Astrocyte (in vitro differentiated cells and primary cell): ENCODE measurements around the gene TBC1D2B. TPM values are rescaled to one million over a fixed set of nuclear protein-coding genes. Genes with fewer than 3 reads are reported as not detected.
"Not testable (repeated sequence)": the region's sequence is repeated elsewhere in the genome, so short reads cannot be mapped to it uniquely, and the experiment has no call there.

Experiments used
- DNase-seq: peaks from one replicate; pipeline ENCODE4 v3.0.0-alpha.2; 2010; ENCODE audit warnings: low read depth
- FAIRE-seq: peaks from 2 replicates; lab custom pipeline; 2011; peaks lifted over from hg19 to GRCh38; lab: Jason Lieb, UNC
- H2AFZ ChIP-seq: 2 replicates; pipeline ENCODE4 v1.6.0; 2012; ENCODE audit warnings: low read depth, low read length, inconsistent platforms
- H3K27ac ChIP-seq: 2 replicates; pipeline ENCODE4 v1.5.1; 2011; ENCODE audit warnings: low read depth, low read length, inconsistent platforms
- H3K27me3 ChIP-seq: 2 replicates; pipeline ENCODE4 v1.6.0; 2011; ENCODE audit warnings: low read length, inconsistent platforms; ENCODE audit not compliant: insufficient read depth
- H3K36me3 ChIP-seq: 2 replicates; pipeline ENCODE4 v1.5.1; 2011; ENCODE audit warnings: low read length, inconsistent platforms; ENCODE audit not compliant: insufficient read depth
- H3K4me1 ChIP-seq: 2 replicates; pipeline ENCODE4 v1.5.1; 2011; ENCODE audit warnings: low read length, inconsistent platforms; ENCODE audit not compliant: insufficient read depth
- H3K4me2 ChIP-seq: 2 replicates; pipeline ENCODE4 v1.6.0; 2012; ENCODE audit warnings: low read length, inconsistent platforms
- H3K4me3 ChIP-seq: 2 replicates; pipeline ENCODE4 v1.5.1; 2011; ENCODE audit warnings: low read depth, mild to moderate bottlenecking, low read length, inconsistent platforms; ENCODE audit not compliant: insufficient read depth
- H3K79me2 ChIP-seq: 2 replicates; pipeline ENCODE4 v1.6.0; 2012; ENCODE audit warnings: mild to moderate bottlenecking, low read length, inconsistent platforms; ENCODE audit not compliant: insufficient read depth
- H3K9ac ChIP-seq: 2 replicates; pipeline ENCODE4 v1.6.0; 2012; ENCODE audit warnings: mild to moderate bottlenecking, low read length, inconsistent platforms
- H3K9me3 ChIP-seq: 2 replicates; pipeline ENCODE4 v1.5.1; 2012; ENCODE audit warnings: low read depth, mild to moderate bottlenecking, low read length, inconsistent platforms; ENCODE audit not compliant: insufficient read depth
- H4K20me1 ChIP-seq: 2 replicates; pipeline ENCODE4 v1.6.0; 2012; ENCODE audit warnings: low read length, inconsistent platforms; ENCODE audit not compliant: insufficient read depth
- H3K27ac Mint-ChIP-seq: one replicate; pipeline ENCODE4 v1.8.0; 2021; ENCODE audit warnings: mild to moderate bottlenecking, mixed read lengths; ENCODE audit not compliant: unreplicated experiment
- H3K27me3 Mint-ChIP-seq: one replicate; pipeline ENCODE4 v1.8.0; 2021; ENCODE audit warnings: low read depth, mixed read lengths; ENCODE audit not compliant: unreplicated experiment
- H3K36me3 Mint-ChIP-seq: one replicate; pipeline ENCODE4 v1.8.0; 2021; ENCODE audit warnings: low read depth, mixed read lengths; ENCODE audit not compliant: unreplicated experiment
- H3K4me1 Mint-ChIP-seq: one replicate; pipeline ENCODE4 v1.8.0; 2021; ENCODE audit warnings: low read depth, mixed read lengths; ENCODE audit not compliant: unreplicated experiment
- H3K4me3 Mint-ChIP-seq: one replicate; pipeline ENCODE4 v1.8.0; 2021; ENCODE audit warnings: mild to moderate bottlenecking, moderate library complexity, mixed read lengths; ENCODE audit not compliant: unreplicated experiment
- H3K9me3 Mint-ChIP-seq: one replicate; pipeline ENCODE4 v1.8.0; 2021; ENCODE audit warnings: mild to moderate bottlenecking, mixed read lengths; ENCODE audit not compliant: unreplicated experiment
- total RNA-seq: library from RNA; stranded (reverse); gene quantifications from 2 replicates; pipeline ENCODE4 v1.2.1, GENCODE V29; 2021

TBC1D2B gene
- total RNA-seq, 1 donor from 2014 or later: 21.3 TPM

- not testable (repeated sequence) for H3K27ac ChIP-seq, H3K79me2 ChIP-seq, H3K36me3 Mint-ChIP-seq, FAIRE-seq, H3K27ac Mint-ChIP-seq, H3K36me3 ChIP-seq, H3K4me3 Mint-ChIP-seq, H3K9me3 Mint-ChIP-seq, H2AFZ ChIP-seq, H4K20me1 ChIP-seq, H3K4me3 ChIP-seq, H3K9ac ChIP-seq, H3K9me3 ChIP-seq, H3K4me1 Mint-ChIP-seq, DNase-seq, H3K4me1 ChIP-seq, H3K4me2 ChIP-seq
- H3K27me3 Mint-ChIP-seq: peaks cover 36% of the 10 kb centered on the region
- peaks cover 16% of the 10 kb centered on the region for H3K27me3 ChIP-seq
These were observed 119.5 kb downstream of the TBC1D2B start for GRCh38 chr15:77958021-77958420.

- not testable (repeated sequence) for H3K4me2 ChIP-seq, H4K20me1 ChIP-seq, H3K4me1 ChIP-seq, H3K36me3 ChIP-seq, H2AFZ ChIP-seq, FAIRE-seq, H3K79me2 ChIP-seq, H3K9me3 ChIP-seq, H3K36me3 Mint-ChIP-seq, H3K9ac ChIP-seq, H3K9me3 Mint-ChIP-seq, H3K27ac ChIP-seq, H3K4me3 Mint-ChIP-seq, H3K4me3 ChIP-seq, H3K4me1 Mint-ChIP-seq
- peaks cover 13% of the 10 kb centered on the region for H3K27me3 ChIP-seq
- peaks cover 24% of the 10 kb centered on the region for H3K27me3 Mint-ChIP-seq
- peak; percentile 44 for DNase-seq
- peak overlapping the region; percentile 67 for H3K27ac Mint-ChIP-seq
These were observed 123.6 kb downstream of the TBC1D2B start for GRCh38 chr15:77953926-77954325.

GRCh38 chr15:77952928-77953446 lies 124.5 kb downstream of the TBC1D2B start:
- FAIRE-seq, H3K27ac Mint-ChIP-seq: not testable (repeated sequence)

DNA sequence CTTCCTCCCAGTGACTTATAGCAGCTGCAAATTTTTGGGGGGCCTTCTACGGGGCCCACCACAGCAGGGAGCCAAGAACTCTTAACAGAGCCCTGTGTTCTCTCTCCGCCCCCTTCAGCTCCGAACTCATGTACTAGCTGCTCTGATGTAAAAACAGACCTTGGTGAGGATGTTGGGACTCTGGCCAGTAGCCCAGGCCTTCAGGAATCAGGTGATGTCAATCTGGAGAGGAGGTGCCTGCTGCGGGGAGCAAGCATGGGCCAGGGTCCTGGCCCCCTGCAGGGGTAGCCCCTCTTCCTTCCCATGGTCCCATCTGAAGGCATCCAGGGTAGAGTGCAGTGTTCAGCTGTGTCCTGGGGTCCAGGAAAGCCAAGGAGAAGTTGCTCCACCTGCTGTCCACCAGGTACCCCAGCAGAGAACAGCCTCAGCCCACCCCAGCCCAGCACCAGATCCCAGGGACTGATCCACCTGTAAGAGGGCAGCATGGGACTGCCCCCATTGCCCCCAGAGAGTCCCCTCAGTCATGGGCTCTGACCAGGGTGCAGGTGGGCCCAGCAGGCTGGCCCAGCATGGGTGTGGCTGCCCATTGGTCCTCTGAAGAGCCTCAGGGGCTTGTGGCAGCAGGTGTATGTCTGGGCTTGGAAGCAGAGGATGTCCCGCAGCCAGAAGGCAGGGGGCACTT lies 126.3 kb downstream of the TBC1D2B start:
- FAIRE-seq, H4K20me1 ChIP-seq, H3K36me3 ChIP-seq, DNase-seq, H3K27me3 ChIP-seq, H3K4me3 ChIP-seq, H3K4me1 Mint-ChIP-seq, H3K27me3 Mint-ChIP-seq, H3K4me3 Mint-ChIP-seq, H3K36me3 Mint-ChIP-seq, H3K4me1 ChIP-seq, H3K9ac ChIP-seq, H3K79me2 ChIP-seq, H3K27ac Mint-ChIP-seq, H3K9me3 Mint-ChIP-seq, H3K4me2 ChIP-seq, H3K9me3 ChIP-seq, H3K27ac ChIP-seq, H2AFZ ChIP-seq: not testable (repeated sequence)

More at GRCh38 chr15:77952928-77953446, 124.5 kb downstream of the TBC1D2B start:
- H3K9me3 ChIP-seq, H3K4me1 ChIP-seq, H3K9ac ChIP-seq, DNase-seq, H3K79me2 ChIP-seq, H3K4me1 Mint-ChIP-seq, H3K27me3 ChIP-seq, H3K27ac ChIP-seq, H3K4me2 ChIP-seq, H3K4me3 ChIP-seq, H3K36me3 Mint-ChIP-seq, H3K9me3 Mint-ChIP-seq, H3K36me3 ChIP-seq, H3K4me3 Mint-ChIP-seq, H4K20me1 ChIP-seq, H2AFZ ChIP-seq: not testable (repeated sequence)
- peaks cover 14% of the 10 kb centered on the region for H3K27me3 Mint-ChIP-seq

DNA sequence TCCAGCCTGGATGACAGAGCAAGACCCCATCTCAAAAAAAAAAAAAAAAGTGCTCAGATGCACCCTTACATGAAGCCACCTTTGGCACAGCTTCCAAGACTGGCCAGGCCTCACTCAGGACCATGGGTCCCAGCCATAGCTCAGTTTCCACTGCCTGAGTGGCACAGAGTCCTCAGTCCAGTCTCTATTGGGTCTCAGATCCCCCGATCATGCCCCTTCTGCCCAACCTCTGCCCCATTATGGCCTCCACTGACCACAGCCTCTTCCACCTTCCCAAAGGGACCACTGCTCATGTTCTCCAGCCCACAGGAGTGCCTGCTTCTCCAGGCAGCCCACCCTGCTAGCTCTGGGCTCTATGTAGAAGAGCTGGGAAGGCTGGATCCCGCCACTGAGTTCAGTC lies 127.0 kb downstream of the TBC1D2B start:
- H3K27ac Mint-ChIP-seq, H3K27me3 Mint-ChIP-seq: not testable (repeated sequence)

More for the DNA sequence above, 127.0 kb downstream of the TBC1D2B start:
- not testable (repeated sequence) for H3K4me3 Mint-ChIP-seq, H2AFZ ChIP-seq, H3K27ac ChIP-seq, H3K9me3 ChIP-seq, H3K36me3 Mint-ChIP-seq, H3K4me1 ChIP-seq, H3K4me1 Mint-ChIP-seq, H4K20me1 ChIP-seq, H3K36me3 ChIP-seq, H3K4me2 ChIP-seq, H3K27me3 ChIP-seq, H3K4me3 ChIP-seq, DNase-seq, H3K9me3 Mint-ChIP-seq, H3K9ac ChIP-seq, FAIRE-seq, H3K79me2 ChIP-seq
